ENCODE data around the gene EHD4.

The EHD4 gene

GRCh38 chr15:41955100-41955499 lies 17.3 kb downstream of the EHD4 start:
- DNase-seq = no peak

GRCh38 chr15:41954036-41954435 lies 18.3 kb downstream of the EHD4 start:
- DNase-seq = no peak

- no peak for DNase-seq
These were observed 20.3 kb downstream of the EHD4 start for GRCh38 chr15:41952013-41952563.

- no peak for DNase-seq
These were observed 20.8 kb downstream of the EHD4 start for GRCh38 chr15:41951571-41951970.

GRCh38 chr15:41950489-41950888 lies 21.9 kb downstream of the EHD4 start:
- DNase-seq = no peak

GRCh38 chr15:41950127-41950483 lies 22.3 kb downstream of the EHD4 start:
- DNase-seq = no peak

GRCh38 chr15:41949401-41950126 lies 22.8 kb downstream of the EHD4 start:
- DNase-seq = no peak

GRCh38 chr15:41948490-41948889 lies 23.9 kb downstream of the EHD4 start:
- no peak for DNase-seq

GRCh38 chr15:41946970-41947369 lies 25.4 kb downstream of the EHD4 start:
- no peak for DNase-seq

- no peak for DNase-seq
These were observed 26.6 kb downstream of the EHD4 start for GRCh38 chr15:41945731-41946130.

GRCh38 chr15:41945221-41945620 lies 27.1 kb downstream of the EHD4 start:
- DNase-seq = no peak

- DNase-seq = no peak
These were observed 27.9 kb downstream of the EHD4 start for GRCh38 chr15:41944313-41944940.

- no peak for DNase-seq
These were observed 28.6 kb downstream of the EHD4 start for GRCh38 chr15:41943543-41944312.

GRCh38 chr15:41942886-41943285 lies 29.5 kb downstream of the EHD4 start:
- no peak for DNase-seq

- no peak for DNase-seq
These were observed 30.5 kb downstream of the EHD4 start for GRCh38 chr15:41941644-41942415.

- peak; percentile 85 for DNase-seq
These were observed 31.9 kb downstream of the EHD4 start for GRCh38 chr15:41940441-41940857.

GRCh38 chr15:41939986-41940385 lies 32.4 kb downstream of the EHD4 start:
- no peak for DNase-seq

- DNase-seq = no peak
These were observed 34.8 kb downstream of the EHD4 start for GRCh38 chr15:41937568-41937923.

GRCh38 chr15:41936649-41937567 lies 35.4 kb downstream of the EHD4 start:
- peak; percentile 89 for DNase-seq

- no peak for DNase-seq
These were observed 36.2 kb downstream of the EHD4 start for GRCh38 chr15:41936155-41936554.

GRCh38 chr15:41935566-41936020 lies 36.8 kb downstream of the EHD4 start:
- DNase-seq = peak; percentile 83

- DNase-seq = peak; percentile 81
These were observed 37.5 kb downstream of the EHD4 start for GRCh38 chr15:41934843-41935242.
